ENCODE results near the gene NBPF6.
"Not testable (repeated sequence)": the region's sequence is repeated elsewhere in the genome, so short reads cannot be mapped to it uniquely, and the experiment has no call there.

- TF ChIP-seq, protein P1, sequence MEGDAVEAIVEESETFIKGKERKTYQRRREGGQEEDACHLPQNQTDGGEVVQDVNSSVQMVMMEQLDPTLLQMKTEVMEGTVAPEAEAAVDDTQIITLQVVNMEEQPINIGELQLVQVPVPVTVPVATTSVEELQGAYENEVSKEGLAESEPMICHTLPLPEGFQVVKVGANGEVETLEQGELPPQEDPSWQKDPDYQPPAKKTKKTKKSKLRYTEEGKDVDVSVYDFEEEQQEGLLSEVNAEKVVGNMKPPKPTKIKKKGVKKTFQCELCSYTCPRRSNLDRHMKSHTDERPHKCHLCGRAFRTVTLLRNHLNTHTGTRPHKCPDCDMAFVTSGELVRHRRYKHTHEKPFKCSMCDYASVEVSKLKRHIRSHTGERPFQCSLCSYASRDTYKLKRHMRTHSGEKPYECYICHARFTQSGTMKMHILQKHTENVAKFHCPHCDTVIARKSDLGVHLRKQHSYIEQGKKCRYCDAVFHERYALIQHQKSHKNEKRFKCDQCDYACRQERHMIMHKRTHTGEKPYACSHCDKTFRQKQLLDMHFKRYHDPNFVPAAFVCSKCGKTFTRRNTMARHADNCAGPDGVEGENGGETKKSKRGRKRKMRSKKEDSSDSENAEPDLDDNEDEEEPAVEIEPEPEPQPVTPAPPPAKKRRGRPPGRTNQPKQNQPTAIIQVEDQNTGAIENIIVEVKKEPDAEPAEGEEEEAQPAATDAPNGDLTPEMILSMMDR (conservative IDR thresholded peaks at IDR 0.05; ENCODE audit: low read depth, low read length) = not testable (repeated sequence)
- TF ChIP-seq EZH2 (IDR thresholded peaks at IDR 0.05; ENCODE audit: borderline replicate concordance, low read depth, low read length, poor library complexity, severe bottlenecking) = not testable (repeated sequence)
Measured at GRCh38 chr1:108438536-108438935, 11.6 kb upstream of the NBPF6 start.

All from A673 (cell line).